AG08395 (cell line): ENCODE data around the gene DEDD2.
"Not testable (repeated sequence)": the region's sequence is repeated elsewhere in the genome, so short reads cannot be mapped to it uniquely, and the experiment has no call there.

Experiments used
- DNase-seq: peaks from one replicate; pipeline ENCODE4 v3.0.0; 2012; ENCODE audit warnings: mixed read lengths, low spot score

DEDD2 gene, protein sequence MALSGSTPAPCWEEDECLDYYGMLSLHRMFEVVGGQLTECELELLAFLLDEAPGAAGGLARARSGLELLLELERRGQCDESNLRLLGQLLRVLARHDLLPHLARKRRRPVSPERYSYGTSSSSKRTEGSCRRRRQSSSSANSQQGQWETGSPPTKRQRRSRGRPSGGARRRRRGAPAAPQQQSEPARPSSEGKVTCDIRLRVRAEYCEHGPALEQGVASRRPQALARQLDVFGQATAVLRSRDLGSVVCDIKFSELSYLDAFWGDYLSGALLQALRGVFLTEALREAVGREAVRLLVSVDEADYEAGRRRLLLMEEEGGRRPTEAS

DNA sequence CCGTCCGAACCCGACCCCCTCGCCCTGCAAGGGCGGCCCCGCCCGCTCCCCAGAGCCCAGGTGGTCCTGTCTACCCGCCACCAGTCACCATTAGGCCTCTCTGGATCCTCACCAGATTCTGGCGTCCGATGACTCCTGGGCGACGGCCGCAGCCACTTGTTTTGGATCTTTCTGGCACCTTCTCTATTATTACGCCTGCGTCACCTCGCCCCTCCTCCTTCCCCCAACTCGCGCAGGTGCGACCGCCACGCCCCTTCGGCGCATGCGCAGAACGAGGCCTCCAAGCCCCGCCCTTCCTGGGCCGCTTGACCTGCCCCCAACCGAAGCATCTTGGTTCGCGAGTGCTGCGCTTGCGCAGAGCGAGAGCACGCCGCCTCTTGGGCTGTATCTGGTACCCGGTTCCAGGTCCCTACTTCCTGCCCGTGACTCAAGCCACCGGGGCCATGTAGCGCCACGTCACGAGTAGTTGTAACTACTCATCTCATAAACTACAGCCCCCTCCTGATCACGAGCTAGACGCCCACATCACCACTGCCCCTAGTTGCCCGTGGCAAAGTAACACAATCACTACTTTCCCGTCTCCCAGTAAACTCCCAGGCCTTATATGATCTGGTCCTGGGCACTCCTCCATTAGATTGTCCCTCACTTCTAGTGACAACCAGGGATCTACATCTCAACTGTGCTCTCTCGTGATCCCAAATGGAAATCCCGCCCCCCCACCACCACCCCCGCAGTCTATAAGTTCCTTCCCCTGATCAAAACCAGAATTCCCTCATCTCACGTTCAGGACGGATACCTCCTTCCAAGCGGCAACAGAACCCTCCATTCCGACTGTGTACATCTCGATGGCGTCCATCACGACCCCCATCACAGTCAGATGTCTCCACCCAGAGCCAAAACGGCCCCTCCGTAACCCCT, at the start of gene DEDD2:
DEDD2 (minus strand) TSS at position 158 of the 918 bp plus-strand sequence. CDS start 670 bp downstream, outside the sequence.
- DNase-seq: peak; percentile 99

DNA sequence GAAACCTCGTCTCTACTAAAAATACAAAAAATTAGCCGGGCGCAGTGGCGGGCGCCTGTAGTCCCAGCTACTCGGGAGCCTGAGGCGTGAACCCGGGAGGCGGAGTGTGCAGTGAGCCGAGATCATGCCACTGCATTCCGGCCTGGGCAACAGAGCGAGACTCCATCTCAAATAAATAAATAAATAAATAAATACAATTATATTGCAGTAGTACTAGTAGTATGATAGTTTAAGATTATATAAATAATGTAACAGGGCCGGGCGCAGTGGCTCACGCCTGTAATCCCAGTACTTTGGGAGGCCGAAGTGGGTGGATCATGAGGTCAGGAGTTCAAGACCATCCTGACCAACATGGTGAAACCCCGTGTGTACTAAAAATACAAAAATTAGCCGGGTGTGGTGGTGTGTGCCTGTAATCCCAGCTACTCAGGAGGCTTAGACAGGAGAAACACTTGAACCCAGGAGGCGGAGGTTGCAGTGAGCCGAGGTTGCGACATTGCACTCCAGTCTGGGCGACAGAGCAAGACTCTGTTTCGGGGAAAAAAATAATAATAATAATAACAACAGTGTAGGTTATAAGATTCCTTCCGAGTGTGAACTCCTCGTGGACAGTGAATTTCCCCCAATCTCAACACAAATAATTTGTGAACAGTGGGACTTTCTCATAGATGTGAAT, 49.6 kb upstream of the DEDD2 start:
- DNase-seq: not testable (repeated sequence)

DNA sequence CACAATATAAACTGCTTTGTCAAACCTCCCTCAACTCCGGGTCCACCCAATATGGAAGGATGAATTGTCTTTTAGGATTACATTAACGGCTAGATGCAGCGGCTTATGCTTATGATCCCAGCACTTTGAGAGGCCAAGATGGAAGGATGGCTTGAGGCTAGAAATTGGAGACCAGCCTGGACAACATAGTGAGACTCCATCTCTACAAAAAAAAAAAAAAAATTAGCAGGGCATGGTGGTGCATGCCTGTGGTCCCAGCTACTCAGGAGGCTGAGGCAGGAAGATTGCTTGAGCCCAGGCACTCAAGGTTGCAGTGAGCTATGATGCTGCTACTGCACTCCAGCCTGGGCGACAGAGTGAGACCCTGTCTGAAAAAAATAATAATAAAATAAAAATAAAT, 48.6 kb upstream of the DEDD2 start:
- DNase-seq: not testable (repeated sequence)

DNA sequence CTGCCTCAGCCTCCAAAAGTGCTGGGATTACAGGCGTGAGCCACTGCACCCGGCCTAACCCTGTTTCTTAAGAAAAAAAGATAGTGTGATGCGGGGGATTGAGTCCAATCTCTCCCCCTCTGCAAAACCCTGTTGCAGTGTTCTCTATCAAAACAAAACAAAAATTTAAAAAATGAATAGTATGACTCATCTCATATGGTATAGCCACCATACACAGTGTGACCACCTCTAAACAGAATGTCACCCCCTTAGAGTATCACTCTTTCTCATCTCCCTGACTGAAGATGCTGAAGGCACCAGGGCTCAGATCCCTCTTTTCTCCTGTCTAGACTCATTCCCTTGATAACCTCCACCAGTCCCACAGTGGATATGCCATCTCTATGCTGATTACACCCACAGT, 44.3 kb upstream of the DEDD2 start:
- DNase-seq: no peak

DNA sequence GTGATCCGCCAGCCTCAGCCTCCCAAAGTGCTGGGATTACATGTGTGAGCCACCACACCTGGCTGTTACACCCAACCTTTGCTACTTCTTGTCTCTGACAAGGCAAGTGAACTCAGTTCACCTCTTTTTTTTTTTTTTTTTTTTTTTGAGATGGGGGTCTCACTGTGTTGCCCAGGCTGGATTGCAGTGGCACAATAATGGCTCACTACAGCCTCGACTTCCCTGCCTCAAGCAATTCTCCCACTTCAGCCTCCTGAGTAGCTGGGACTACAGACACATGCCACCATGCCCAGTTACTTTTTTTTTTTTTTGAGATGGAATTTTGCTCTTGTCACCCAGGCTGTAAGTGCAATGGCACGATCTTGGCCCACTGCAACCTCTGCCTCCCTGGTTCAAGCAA, 40.4 kb upstream of the DEDD2 start:
- not testable (repeated sequence) for DNase-seq

DNA sequence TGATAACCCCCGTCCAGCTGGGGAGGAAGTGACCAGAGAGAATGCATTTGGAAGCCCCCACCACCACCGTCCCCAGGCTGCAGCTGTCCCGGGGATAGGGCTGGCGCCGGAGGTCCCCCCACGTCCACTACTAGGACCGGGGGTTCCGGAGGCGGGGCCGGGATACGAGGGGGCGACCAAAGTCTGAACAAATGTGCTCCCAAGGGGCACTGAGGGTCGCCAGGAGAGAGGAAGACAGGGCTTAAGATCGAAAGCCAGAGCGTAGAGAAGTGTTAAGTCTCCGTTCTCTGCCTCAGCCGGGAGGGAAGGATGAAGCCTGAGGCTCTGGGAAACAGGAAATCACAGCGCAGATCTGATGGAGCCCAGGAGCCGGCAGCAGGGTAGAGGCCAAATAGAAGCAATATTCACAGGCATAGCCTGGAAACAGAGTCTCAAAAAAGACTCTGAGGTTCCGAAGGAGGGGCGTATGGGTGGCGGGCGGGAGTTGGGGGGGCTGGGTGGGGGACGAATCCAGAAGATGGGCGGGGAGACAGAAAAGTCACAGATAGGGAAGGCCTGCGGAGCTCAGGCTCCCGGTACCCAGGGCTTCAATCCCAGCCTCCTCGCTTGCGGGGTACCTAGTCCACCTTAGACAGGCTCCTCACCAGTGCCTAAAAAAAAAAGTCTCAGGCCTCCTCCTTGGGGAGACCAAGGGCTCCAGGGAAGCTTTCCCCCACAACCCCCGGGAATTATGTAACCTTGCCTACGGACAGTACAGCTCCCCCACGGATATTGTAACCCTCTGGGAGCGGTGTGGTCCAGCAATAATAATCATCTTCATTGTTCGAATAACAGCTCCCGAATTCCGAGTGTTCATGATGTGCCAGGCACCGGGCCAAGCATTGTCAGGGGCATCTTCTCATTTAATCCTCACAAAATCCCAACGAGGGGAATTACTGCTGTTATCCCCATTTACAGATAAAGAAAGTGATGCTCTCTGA, 38.6 kb upstream of the DEDD2 start:
- DNase-seq: peak; percentile 37

DNA sequence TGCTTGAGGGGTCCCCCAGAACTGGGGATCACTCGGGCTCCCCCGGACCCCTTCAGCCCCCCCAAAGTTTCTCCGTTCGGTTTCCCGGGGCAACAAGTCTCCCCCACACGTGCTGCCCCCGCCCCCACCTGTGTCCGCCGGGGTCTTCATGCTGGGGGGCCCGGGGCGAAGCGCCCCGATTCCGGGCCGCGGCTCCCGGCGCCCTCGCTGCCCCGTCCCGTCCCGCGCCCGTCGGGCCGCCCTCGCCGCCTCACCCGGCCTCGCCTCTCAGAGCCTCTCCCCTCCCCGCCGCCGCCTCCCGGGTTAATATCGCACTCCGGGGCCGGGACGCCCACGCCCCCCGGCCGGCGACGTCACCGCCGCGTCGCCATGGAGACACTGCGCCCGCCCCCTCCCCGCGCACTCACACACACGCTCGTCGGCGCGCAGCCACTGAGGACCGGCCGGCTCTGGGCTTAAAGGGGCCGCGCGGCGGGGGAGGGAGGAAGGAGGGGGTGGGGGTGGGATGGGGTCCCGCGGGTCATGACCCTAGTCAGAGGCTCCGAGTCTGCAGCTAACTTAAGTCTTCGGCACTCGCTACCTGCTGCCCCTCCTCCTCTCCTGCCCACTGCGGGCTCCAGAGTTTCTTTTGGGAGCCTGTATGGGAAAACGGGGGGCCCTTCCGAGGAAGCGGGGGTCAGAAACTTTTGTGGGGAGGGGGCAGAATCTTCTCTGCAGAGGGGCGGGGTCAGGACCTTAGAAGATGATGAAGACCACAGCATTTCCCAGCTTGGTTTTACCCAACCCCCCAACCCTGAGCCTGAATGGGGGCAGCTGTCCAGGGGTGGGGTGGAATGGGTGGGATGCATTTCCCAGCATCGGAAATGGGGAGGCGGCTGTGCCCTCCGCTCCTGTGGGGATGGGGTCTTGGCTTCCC, 37.6 kb upstream of the DEDD2 start, which contains the start of gene ERF:
ERF (minus strand) TSS at position 279 of the 916 bp plus-strand sequence; CDS start at position 150, 129 bp downstream.
- DNase-seq: peak; percentile 96

DNA sequence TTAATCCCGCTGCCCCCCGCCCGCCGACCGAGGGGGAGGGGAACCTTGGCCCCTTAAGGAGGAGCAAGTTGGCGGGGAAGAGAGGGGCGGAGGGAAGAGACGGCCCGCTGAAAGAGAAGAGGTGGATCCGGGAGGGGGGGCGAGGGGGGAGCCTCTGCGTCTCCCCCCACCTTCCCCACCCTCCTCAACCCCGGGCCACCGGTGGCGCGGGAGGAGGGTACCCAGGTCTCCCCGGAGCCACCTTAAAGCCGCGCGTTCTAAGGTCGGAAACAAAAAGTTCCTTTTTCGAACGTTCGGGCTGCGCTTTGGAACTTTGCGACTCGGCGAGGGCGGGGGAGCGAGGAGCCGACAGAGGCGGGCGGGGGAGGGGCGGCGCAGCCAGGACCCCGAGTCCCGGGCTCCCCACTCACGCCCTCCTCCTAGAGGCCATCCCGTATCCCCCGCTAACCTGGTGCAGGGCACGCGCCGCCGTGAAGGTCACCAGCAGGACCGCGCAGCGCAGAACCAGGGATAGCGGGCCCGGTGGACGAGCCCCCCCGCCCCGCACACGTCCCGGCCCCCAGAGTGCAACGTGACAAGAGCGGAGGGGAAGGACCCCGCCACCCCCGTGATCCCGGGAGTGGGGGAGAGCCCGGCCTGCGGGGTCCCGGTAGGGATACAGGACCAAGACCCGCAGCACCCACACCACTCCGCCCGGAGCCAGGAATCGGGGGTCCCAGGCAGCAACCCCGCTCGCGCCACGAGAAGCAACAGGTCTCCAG, 36.8 kb upstream of the DEDD2 start:
- DNase-seq: no peak

DNA sequence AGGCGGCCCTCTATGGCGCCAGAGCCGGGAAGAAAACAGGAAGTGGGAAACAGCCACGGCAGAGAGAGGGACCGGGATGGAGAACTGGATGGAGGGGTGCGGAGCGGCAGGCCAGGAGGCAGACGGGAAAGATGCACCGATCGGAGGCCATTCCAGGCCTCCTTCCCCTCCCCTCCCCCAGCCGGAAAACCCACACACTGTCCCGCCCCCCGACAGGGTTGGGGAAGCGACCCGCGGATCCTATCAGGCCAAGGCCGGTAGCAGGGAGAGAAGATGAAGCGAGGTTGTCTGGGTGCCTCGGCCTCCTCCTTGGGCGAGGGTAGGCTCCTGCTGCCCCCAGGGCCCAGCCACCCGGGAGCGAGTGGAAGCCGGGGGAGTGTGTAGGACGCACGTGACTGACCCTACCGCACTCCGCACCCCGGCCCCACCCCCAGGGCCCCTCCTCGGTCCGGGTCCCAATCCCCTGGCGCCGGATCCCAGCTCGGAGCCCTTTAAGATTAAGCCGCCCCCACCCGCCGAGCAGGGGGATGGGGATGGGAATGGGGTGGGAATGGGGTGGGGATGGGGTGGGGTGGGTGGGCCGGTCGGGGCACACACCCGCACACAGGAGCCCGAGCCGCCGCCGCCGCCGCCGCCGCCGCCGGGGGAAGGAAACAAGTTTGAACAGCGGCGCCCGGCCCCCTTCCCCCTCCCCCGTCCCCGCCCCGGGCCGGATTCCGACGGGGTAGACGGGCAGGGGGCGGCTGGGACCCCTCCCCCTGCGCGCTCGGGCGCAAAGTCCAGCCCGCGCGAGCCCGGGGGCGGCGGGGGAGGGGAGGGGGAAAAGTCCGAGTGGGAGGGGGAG, 36.0 kb upstream of the DEDD2 start:
- peak; percentile 45 for DNase-seq

DNA sequence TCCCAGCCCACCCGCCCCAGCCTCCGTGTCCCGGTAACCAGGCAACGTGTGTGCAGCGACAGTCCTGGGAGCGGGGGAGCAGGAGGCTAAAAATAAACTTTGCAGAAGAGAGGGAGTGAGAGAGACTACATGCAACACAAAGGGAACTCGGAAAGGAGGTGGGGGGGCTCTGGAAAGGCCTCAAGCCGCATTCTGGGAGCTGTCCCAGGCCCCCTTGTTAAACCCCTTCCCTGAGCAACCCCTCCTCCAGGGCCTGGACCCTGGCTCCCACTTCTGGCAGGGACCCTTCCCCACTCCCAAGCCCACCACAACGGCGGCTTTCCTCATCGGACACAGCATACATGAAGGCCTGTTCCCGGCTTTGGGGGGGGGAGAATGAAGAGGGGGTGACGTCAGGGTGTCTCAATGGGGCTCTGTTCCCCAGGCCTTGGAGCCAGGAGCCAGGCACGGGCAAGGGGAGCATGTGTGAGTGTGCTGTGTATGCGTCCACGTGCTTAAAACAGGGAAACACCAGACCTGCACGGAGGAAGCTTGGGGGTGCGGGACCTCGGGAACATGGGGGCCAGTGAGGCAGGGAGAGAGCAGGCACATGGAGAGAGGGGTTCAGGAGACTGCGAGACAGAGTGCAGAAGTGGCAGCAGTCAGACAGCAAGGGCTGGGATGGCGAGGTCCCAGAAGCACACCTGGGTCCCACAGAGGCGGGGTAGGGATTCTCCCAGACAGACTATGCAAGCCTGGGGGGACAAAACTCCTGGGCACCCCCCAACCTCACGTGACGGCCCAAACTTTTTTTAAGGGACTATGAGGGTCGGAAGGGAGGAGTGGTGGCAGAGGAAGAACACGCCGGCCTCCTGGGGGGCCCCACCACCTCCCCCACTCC, 35.1 kb upstream of the DEDD2 start:
- peak; percentile 42 for DNase-seq

DNA sequence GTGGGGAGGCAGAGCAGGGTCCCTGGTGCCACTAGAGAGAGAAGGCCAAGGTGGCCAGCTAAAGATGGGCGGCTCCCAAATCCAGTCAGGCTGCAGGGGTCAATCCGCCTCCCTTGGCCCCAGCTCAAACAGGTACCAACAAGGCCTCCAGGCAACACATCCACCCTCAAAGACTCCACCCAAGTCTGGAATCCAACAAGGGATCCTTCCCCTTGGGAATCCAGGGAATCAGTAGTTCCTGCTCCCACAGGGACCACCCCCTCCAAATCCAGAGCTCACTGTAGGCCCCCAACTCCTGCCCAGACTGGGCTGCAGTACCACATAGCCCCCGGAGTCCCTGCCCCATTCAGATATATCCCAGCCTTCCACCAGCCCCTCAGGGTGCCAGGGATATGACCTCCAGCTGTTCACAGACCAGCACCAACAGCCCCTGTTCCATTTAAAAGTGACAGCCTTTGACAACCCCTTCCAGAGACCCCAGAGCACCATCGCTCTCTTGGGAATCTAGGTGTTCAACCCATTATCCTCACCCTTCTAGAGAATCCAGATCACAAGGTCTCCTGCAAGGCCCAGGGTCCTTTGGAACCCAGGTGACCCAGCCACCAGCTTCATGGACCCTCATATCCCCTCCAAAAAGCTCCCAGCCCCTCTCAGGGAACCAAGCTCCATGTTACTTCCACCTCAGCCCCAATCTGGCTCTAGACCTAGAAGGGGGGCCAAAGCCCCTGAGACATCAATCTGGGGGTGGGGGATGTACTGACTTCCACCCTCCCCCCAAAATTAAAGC, 34.3 kb upstream of the DEDD2 start:
- no peak for DNase-seq

DNA sequence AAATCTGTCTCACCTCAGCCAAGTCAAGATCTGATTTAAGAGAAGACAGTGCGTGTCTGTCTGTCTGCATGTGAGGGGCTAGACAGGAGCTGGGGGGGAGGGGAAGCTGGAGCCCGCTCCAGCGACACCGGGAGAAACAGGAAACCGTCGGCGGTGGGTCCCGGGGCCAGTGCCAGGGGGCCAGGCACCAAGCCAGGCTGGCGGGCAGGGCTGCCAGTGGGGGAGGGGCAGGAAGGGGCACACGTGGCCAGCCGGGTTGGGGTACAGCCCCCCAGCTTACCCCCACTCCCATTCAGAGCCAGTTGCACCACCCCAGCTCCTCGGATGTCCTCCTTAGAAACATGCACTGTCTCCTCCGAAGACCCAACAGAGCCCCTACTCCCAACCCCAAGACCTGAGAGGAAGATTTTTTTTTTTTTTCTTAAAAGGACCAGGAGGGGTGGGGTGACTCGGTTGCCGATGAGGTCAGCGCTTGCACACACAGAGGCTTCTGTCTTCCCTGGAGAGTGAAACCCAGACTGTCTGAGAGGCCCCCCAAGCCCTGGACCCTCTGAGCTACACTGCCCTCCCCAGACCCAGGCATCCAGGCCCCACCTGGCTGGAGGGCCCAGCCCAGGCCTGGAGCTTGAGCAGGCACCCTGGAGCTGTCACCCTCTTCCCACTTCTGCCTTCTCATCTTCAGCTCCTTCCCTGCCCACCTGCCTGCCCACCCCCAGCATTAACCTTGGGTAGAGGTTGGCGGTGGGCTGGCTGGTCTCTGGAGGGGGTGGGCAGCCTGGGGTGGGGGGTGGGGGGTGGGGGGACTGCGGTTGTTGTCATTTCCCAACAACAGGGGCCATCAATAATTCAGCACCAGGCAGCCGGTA, 33.4 kb upstream of the DEDD2 start:
- peak; percentile 40 for DNase-seq

DNA sequence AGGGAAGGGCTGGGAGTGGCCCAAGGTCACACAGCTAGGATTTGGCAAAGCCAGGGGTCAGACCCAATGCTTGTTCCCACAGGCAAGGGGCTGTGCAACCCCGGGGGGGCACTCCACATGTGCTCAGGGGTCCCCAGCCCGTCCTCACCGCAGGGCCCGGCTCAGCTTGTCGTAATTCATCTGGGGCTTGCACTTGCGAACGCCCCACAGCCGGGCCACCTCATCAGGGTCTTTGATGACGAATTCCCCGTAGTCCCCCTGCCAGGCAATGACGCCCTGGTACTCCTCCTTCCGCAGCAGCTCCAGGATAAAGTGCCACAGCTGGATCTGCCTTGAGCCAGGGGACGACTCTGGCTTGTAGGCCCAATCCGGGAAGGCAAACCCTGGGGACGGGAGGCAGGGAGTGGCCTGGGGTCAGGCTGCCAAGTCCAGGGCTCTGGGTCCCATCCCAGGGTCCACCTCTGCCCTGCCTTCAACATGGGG, 32.7 kb upstream of the DEDD2 start:
- no peak for DNase-seq

DNA sequence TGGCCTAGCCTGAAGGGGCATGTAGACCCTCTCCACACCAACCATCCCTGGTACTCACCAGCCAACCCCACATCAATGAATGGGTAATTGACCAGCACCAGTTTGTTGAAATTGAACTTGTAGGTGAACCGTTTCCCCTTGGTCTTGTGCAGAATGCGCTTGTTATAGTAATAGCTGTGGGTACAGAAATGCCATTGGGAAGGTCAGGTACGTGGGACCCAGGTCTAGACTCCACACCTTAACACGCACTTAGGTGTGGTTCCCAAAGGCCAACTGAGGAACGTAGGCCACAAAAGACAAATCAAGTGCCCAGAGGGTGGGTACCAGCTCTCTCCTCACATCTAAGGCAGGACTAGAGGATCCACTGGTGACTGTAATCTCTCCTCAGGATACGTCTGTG, 32.3 kb upstream of the DEDD2 start:
- no peak for DNase-seq

DNA sequence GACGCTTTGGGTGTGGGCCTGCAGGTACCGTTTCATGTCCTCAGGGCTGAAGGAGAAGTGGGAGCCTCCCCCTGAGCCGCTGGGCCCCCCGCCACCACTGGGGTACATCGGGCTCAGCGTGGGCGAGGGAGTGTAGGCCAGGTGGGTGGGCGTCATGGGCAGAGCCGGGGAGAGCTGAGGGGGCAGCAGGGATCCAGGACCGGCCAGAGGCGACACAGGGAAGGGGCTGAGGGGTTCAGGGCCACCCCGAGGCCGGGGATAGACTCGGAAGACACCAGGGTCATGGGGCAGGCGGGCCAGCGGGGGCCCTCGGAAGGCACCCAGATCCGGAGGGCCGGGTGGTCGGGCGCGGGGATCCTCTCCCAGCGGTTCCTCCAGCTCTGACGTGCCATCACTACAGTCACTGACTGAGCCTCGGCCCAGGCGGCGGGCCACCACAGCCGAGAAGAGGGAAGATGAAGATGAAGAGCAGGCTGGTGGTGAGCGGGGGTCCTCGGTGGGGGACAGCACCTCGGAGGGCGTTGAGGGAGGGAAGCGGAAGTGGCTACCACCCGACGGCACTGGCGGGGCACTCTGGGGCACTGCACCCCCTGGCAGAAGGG, 31.8 kb upstream of the DEDD2 start:
- no peak for DNase-seq
